HL-60 (cell line): ENCODE measurements around the gene ZFYVE28.

Experiments
- CTCF ChIP-seq: IDR thresholded peaks from one replicate; pipeline ENCODE4 v1.5.1; 2011; ENCODE audit warnings: low read length, control low read depth, inconsistent platforms; ENCODE audit not compliant: insufficient read depth
- POLR2AphosphoS5 ChIP-seq: IDR thresholded peaks from 2 replicates; pipeline ENCODE4 v1.6.1; 2012; ENCODE audit warnings: low read depth

- TF ChIP-seq CTCF (no peak), POLR2AphosphoS5 (no peak)
Measured at GRCh38 chr4:2443061-2443730, 24.8 kb upstream of the ZFYVE28 start.
